Upper lobe of right lung (tissue), 1 donor: Measurements from ENCODE around the gene IL17B. TPM values are rescaled to one million over a fixed set of nuclear protein-coding genes. Genes with fewer than 3 reads are reported as not detected.

Experiments
- ATAC-seq: fragments of 200-7000 bp; cut with Tn5 transposase; one replicate; pipeline ENCODE4 v1.9.1; 2020; ENCODE audit warnings: mild to moderate bottlenecking, moderate library complexity
- DNase-seq: peaks from one replicate; pipeline ENCODE4 v3.0.0-alpha.2; 2020
- H3K27ac ChIP-seq: fragments of 200-600 bp; one replicate; pipeline ENCODE4 v1.8.0; 2022
- H3K27me3 ChIP-seq: fragments of 200-600 bp; one replicate; pipeline ENCODE4 v1.8.0; 2022; ENCODE audit warnings: mild to moderate bottlenecking
- H3K36me3 ChIP-seq: fragments of 200-600 bp; one replicate; pipeline ENCODE4 v1.8.0; 2022
- H3K4me1 ChIP-seq: fragments of 200-600 bp; one replicate; pipeline ENCODE4 v1.8.0; 2022
- H3K4me3 ChIP-seq: fragments of 200-600 bp; one replicate; pipeline ENCODE4 v1.8.0; 2022; ENCODE audit warnings: mild to moderate bottlenecking
- H3K9me3 ChIP-seq: fragments of 200-600 bp; one replicate; pipeline ENCODE4 v1.8.0; 2022
- intact Hi-C: fragments of 100-400 bp; cut with DNase I; formaldehyde crosslinking; loops from one replicate; pipeline ENCODE4 v1.11.0; 2022
- total RNA-seq: library from RNA; stranded (reverse); fragmentation: NEBNext Ultra II Directional; extraction: Animal tissue kit (Norgen Biotek cat#: 25700); gene quantifications from one replicate; pipeline ENCODE4 v1.2.1, GENCODE V29; 2021
- TF ChIP-seq, protein P1 (sequence below): fragments of 200-600 bp; IDR thresholded peaks from one replicate; pipeline ENCODE4 v1.8.0; 2022; ENCODE audit warnings: antibody characterized with exemption
- donor health status: DM: no; HTN: yes; CAD: no; lungs with severe emphysema.

Gene IL17B
- total RNA-seq, 1 donor from 2014 or later: not detected

DNA sequence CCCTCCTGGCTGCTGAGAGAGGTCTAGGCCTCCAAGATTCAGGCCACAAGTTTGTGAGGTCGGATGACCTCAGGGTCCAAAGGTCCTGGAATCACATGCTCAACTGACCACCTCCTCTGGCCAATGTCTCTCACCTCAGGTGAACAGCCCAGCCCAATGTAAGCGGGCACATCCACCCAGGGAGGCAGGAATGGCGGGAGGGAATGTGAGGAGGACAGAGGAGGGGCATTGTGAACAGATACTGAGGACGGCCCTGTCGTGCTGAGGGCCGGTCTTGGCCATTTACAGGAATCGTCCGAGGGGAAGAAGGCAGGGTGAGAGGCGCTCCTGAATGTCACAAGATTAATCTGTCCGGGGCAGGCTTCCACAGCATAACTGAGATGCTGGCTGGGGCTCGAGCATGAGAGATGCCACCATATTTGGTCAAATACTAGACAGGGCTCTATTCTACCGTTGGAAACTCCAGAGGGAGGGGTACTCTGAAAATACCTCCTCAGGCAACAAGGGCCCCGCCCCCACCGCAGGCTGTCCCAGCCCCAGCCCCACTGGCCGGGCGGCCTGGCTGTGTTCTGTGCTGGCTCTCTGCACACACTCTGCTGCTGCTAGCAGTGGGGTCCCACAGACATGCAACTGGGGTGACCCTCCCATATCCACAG is 1.5 kb upstream of the IL17B start:
- DNase-seq (no peak), ATAC-seq (no peak)
- intact Hi-C loops: loop anchor here (5.0 kb wide), 1 partner anchor 52 kb away; no protein-coding TSS in a partner anchor
- Histone ChIP-seq H3K36me3 (no peaks in the 10 kb centered on the region), H3K4me1 (peaks cover 31% of the 10 kb centered on the region), H3K9me3 (no peaks in the 10 kb centered on the region), H3K27me3 (no peaks in the 10 kb centered on the region), H3K4me3 (no peak overlapping the region), H3K27ac (no peak overlapping the region)
- TF ChIP-seq, protein P1, sequence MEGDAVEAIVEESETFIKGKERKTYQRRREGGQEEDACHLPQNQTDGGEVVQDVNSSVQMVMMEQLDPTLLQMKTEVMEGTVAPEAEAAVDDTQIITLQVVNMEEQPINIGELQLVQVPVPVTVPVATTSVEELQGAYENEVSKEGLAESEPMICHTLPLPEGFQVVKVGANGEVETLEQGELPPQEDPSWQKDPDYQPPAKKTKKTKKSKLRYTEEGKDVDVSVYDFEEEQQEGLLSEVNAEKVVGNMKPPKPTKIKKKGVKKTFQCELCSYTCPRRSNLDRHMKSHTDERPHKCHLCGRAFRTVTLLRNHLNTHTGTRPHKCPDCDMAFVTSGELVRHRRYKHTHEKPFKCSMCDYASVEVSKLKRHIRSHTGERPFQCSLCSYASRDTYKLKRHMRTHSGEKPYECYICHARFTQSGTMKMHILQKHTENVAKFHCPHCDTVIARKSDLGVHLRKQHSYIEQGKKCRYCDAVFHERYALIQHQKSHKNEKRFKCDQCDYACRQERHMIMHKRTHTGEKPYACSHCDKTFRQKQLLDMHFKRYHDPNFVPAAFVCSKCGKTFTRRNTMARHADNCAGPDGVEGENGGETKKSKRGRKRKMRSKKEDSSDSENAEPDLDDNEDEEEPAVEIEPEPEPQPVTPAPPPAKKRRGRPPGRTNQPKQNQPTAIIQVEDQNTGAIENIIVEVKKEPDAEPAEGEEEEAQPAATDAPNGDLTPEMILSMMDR: no peak

DNA sequence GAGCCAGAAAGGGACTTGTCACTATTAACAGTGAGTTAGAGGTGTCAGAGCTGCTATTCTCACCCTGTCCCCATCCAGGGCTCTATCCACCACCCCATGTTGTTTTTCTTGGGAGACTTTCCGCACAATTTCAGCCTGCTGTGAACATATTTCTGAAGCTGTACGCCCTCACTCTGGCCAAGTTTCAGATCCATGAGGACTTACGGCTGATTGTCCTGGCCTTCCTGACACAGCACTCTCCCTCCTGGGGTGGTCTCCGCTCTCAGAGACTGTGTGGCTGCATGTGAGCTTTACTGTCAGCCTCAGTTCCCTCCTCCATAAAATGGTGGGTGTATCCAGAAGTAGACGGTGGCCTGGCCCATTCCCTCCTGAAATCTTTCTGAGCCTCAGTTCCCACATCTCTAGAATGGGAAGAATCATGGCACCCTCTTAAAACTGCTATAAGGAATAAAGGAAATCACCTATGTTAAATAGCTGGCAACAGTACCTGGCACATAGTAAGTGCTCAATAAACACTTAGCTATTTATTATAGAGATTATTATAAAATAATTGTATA is 804 bp upstream of the IL17B start:
- H3K27ac ChIP-seq: no peak overlapping the region
- ATAC-seq: no peak
- no peak overlapping the region for H3K4me3 ChIP-seq

DNA sequence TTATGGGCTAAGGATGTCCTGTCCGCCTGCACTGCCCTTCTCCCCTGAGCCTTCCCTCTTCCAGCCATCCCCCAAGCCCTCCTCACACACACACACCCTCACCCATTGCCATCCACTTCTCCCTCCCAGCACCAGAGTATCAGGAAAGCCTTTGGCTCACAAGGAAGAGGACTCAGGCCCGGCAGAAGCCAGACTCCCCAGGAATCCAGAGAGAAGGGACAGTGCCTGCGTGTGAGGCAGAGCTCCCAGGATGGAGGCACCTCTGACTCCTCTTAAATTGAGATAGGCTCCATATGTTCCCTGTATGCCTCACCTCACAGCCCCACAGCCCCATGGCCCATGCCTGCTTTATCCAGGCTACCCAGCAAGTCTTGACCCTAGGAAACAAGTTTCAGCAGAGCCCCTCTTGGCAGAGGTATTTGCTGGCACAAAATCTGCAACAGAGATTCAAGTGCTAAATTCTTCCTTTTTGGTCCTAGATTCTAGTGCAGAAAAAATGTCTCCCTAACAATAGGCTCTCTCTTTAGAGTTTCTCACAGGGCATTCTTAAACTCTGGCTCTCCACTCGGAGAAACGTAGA is 761 bp downstream of the IL17B start:
- DNase-seq: no peak
- Histone ChIP-seq H3K4me1 (peaks cover 20% of the 10 kb centered on the region), H3K4me3 (no peak overlapping the region), H3K27me3 (no peaks in the 10 kb centered on the region), H3K9me3 (no peaks in the 10 kb centered on the region), H3K27ac (no peak overlapping the region), H3K36me3 (no peaks in the 10 kb centered on the region)
- TF ChIP-seq, protein P1: no peak
- intact Hi-C loops: loop anchor here (5.0 to 10.0 kb wide), 2 partner anchors 114 to 184 kb away; no protein-coding TSS in a partner anchor
- ATAC-seq: no peak

More for the DNA sequence above, 804 bp upstream of the IL17B start:
- DNase-seq: peak; percentile 13
- H3K27me3 ChIP-seq: no peaks in the 10 kb centered on the region
- intact Hi-C loops: loop anchor here (5.0 to 10.0 kb wide), 3 partner anchors 52 to 182 kb away; no protein-coding TSS in a partner anchor
- TF ChIP-seq, protein P1: no peak
- H3K4me1 ChIP-seq: peaks cover 31% of the 10 kb centered on the region
- H3K36me3 ChIP-seq: no peaks in the 10 kb centered on the region
- no peaks in the 10 kb centered on the region for H3K9me3 ChIP-seq

DNA sequence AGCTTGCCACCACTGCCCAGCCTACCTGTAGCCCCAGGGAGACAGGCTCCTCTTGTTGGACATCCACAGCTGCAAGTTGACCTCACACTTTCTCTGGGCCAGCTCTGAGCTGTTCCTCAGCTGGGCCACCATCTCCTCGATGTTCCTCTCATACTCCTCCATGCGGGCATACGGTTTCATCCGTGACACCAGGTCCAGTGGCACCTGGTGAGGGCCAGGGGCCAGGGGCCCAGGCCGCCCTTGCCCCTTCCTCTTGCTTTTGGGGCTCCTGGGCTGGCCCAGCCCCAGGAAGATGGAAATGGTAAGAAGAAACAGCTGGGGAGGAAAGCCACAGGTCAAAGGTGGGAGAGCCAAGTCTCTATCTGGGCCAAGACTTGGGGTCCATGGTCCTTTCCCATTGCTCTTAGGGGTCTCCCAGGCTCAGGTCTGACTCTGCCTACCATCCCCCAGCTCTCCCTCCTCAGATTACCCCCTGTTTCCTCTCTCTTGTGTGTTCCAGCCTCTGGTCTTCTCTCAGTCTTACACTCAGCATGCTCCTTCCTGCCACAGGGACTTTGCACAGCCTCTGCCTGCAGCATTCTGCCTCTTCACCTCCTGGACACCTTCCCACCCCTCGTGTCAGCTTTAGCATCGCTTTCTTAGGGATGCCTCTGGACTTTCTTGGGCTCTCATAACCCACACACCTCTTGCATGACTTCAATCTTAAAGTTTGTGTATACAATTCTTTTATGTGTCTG is 2.2 kb downstream of the IL17B start:
- TF ChIP-seq, protein P1: no peak
- no peaks in the 10 kb centered on the region for H3K36me3 ChIP-seq
- H3K4me3 ChIP-seq: no peak overlapping the region
- H3K9me3 ChIP-seq: no peaks in the 10 kb centered on the region
- DNase-seq: no peak
- no peak for ATAC-seq
- H3K4me1 ChIP-seq: peaks cover 5% of the 10 kb centered on the region
- intact Hi-C loops: loop anchor here (5.0 to 10.0 kb wide), 2 partner anchors 112 to 185 kb away; no protein-coding TSS in a partner anchor
- H3K27ac ChIP-seq: no peak overlapping the region
- H3K27me3 ChIP-seq: no peaks in the 10 kb centered on the region

DNA sequence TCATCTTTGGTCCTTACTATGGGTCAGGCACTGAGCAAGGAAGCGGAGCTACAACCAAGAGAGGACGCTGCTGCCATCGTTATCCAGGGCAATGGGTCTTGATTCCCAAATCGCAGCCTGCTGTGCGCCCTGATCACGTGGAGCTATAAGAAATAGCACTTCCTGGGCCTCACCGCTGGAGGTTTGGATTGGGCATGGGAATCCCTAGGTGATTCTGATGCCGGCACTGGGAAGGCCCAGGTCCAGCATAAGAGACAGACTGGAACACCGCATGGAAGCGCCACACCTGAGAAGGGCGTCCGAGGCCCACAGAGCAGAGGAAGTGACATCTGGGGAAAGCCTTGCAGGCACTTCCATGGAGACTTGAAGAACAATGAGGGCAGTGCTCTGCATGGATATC is 3.0 kb downstream of the IL17B start:
- DNase-seq: no peak
- ATAC-seq: no peak
- H3K4me3 ChIP-seq: no peak overlapping the region
- no peaks in the 10 kb centered on the region for H3K36me3 ChIP-seq
- intact Hi-C loops: loop anchor here (5.0 to 10.0 kb wide), 2 partner anchors 111 to 186 kb away; no protein-coding TSS in a partner anchor
- H3K4me1 ChIP-seq: no peaks in the 10 kb centered on the region
- H3K9me3 ChIP-seq: no peaks in the 10 kb centered on the region
- H3K27me3 ChIP-seq: no peaks in the 10 kb centered on the region
- TF ChIP-seq, protein P1: no peak
- no peak overlapping the region for H3K27ac ChIP-seq
